EH (cell line): ENCODE results near the gene TEX14.
"Not testable (repeated sequence)": the region's sequence is repeated elsewhere in the genome, so short reads cannot be mapped to it uniquely, and the experiment has no call there.

Source experiments
- DNase-seq: peaks from one replicate; pipeline ENCODE4 v3.0.0-alpha.2; 2015; ENCODE audit warnings: low read depth

TEX14 gene

GRCh38 chr17:58557981-58558380 is 133.9 kb downstream of the TEX14 start:
- DNase-seq: no peak

- DNase-seq: peak; percentile 52
Observed at GRCh38 chr17:58556833-58557250, 135.0 kb downstream of the TEX14 start.

DNA sequence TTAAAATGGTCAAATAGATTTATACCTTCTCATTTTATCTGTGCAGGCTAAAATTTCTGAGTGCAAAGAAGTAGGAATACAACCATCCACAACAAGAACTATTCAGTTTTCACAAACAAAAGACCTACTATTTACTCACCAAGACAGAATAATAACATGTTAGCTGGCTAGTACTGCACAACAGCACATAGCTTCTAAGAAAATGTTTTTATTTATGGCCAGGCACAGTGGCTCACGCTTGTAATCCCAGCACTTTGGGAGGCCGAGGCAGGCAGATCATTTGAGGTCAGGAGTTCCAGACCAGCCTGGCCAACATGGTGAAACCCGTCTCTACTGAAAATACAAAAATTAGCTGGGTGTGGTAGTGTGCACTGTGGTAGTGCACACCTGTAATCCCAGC is 136.7 kb downstream of the TEX14 start:
- not testable (repeated sequence) for DNase-seq

- no peak for DNase-seq
Observed at GRCh38 chr17:58541249-58541648, 150.6 kb downstream of the TEX14 start.

DNA sequence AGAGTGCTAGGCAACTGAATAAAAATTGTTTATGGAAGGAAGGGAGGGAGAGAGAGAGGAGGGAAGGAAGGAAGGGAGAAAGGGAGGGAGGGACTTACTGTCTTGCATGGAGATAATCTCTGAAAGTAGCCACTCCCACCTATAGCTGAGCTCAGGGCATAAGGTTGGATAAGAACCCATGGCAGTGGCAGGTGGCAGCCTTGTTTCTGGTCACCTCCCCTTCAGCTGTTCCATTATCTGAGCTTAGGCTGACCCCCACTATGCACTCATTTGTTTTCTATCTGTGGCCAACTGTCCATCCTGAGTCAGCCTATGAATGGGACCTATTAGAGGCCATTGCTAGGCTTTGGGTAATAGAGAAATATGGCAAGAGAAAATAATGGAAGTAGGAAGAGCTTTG is 152.1 kb downstream of the TEX14 start:
- DNase-seq: no peak

- peak; percentile 46 for DNase-seq
Observed at GRCh38 chr17:58538811-58539409, 152.9 kb downstream of the TEX14 start.

- DNase-seq: no peak
Observed at GRCh38 chr17:58537266-58537665, 154.6 kb downstream of the TEX14 start.

DNA sequence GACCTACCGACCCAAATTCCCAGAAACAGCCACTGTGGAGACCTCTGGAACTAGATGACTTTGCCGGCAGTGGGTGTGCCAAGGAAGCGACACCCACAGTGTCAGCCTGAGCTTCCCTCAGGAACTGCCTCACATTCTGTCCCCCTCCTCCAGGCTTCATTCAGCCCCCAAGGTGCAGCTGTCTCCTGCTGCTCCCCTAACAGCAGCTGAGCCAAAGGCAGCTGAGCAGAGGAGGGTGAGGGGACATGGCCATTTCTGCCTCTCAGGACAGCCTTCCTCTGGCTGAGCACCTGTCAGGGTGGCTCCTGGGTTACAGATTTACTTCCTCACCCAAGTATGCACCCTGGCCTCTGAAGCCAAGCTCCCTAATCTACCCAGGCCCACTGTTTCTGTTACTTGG is 155.3 kb downstream of the TEX14 start:
- DNase-seq: no peak

GRCh38 chr17:58535431-58535830 is 156.4 kb downstream of the TEX14 start:
- DNase-seq: peak; percentile 68

DNA sequence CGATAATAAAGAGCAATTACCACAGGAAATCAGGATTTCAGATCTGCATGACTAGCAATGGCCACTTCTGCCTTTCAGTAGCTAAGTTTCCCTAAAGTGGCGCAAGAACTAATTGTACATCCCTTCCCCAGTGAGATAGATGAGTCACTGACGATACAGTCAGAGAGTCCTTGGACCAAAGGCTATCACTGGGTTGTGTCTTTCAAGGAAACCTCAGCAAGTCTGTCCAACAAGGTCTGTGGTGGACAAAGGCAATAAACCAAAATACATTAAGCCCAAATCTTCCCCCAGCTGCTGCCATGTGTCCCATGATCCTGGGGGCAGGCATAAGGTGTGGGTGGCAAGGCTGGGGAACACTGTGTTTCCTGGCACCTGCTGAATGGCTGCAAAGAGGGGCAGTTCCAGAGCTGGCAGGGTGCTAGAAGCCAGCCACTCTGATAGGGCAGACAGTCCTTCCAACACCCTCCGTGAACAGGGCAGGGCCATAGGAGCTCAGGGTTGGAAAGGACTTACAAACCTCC is 156.9 kb downstream of the TEX14 start:
- peak; percentile 83 for DNase-seq

DNA sequence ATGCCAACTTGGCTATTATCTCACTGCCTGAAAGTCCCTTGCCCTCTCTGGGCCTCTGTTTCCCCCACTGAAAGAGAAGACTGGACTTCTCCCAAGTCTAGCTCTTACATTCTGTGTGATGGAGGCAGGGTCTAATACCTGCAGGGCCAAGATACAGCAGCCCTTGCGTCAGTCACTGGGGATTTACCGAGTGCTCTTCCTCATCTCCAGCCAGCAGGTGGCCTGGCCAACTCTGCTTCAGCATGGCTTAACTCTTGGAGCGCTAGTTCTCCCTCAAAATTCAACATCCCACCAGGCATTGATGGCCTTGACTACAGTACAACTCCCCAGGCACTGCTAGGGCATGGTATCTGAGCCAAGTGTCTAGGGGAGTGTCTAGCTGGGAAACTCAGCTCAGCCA is 157.5 kb downstream of the TEX14 start:
- DNase-seq: no peak

GRCh38 chr17:58533616-58534188 is 158.1 kb downstream of the TEX14 start:
- no peak for DNase-seq

GRCh38 chr17:58532555-58532951 is 159.3 kb downstream of the TEX14 start:
- no peak for DNase-seq

- DNase-seq: peak; percentile 63
Observed at GRCh38 chr17:58531661-58532554, 159.9 kb downstream of the TEX14 start.

DNA sequence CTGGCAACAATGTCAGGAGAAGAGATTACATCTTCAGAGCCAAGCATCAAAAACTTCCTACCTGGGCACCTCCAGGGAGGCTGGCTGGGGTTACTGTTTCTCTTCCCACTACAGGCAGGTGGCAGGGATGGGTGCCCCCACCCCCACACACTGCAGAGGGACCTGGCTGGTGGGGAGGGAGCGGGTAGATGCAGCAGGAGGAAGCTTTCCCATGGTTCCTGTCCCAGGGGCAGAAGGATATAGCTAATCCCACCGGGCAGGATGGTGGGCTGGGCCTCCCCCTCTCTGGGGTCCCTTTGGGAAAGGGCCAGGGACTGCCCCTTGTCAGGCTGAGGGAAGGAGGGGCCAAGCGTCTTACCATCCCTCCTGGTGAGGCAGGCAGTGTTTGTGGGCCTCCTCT is 160.7 kb downstream of the TEX14 start:
- DNase-seq: no peak

DNA sequence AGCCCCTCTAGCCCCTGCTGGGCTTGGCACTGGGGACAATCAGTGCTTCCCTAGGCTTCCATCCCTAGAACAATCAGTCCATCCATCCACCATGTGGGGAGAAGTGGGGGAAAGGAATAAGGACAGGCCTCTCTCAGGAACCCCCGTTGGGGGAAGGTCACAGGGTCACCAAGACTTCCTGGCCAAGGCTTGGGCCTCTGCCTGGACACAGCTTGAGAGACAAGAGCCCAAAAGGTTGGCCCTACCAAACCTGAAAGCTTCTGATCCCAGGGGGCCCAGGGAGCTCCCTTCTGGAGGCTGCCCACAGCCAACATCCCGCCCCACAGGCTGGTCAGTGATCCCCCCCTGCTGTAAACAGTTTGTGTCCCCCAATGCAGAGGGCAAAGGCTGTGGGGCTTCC is 161.2 kb downstream of the TEX14 start:
- DNase-seq: no peak

DNA sequence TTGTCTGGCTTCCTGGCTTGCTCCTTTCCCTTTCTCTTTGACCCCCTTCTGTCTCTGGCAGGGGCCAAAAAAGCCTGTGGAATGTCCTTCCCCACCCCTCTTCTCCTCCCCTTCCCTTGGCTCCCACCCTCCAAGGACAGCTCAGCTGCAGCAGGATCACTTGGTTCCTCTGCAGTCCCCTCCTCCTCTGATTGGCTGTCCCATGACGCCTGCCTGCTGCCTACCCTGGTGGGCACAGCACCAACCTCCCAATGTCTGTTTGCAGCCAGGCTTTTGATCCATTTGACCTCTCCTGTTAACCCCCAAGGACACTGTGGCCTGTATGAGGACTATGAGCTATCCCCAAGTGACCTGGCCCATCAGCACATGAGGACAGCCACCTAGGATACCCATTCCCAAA is 162.6 kb downstream of the TEX14 start:
- DNase-seq: no peak

GRCh38 chr17:58528443-58528842 is 163.4 kb downstream of the TEX14 start:
- no peak for DNase-seq

GRCh38 chr17:58527949-58528348 is 163.9 kb downstream of the TEX14 start:
- DNase-seq: peak; percentile 39

DNA sequence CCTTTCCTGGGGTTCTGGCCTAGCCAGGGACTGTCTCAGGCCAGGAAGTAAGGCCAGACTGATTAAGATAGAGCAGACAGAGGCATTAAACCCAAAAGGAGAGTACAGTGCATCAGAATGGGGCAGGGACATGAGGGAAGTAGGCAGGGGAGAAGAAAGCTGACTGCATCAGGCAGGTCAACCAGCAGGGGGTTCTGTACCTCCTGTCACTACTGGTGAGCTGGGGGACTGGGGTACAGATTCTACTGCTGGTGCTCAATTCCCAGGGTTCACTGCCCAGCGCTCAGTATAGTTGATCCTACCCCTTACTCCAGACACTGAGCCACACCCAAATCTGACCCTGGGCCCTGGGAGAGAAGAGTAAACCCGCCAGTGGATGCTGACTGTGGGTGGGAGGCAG is 164.5 kb downstream of the TEX14 start:
- DNase-seq: no peak

GRCh38 chr17:58525239-58525638 is 166.6 kb downstream of the TEX14 start:
- DNase-seq: peak; percentile 96

GRCh38 chr17:58521680-58522079 is 170.2 kb downstream of the TEX14 start:
- DNase-seq: no peak

- peak; percentile 46 for DNase-seq
Observed at GRCh38 chr17:58520843-58521430, 170.9 kb downstream of the TEX14 start.
